Mesothelial cell of epicardium (in vitro differentiated cells): ENCODE results near the gene ZNF697. TPM values are rescaled to one million over a fixed set of nuclear protein-coding genes. Genes with fewer than 3 reads are reported as not detected.

Experiments
- DNase-seq, 2 experiments: peaks; one replicate each; pipeline ENCODE4 v3.0.0; 2021; ENCODE audit warnings: low spot score in 2 of 2; ENCODE audit not compliant: unreplicated experiment in 2 of 2
- H3K27ac Mint-ChIP-seq: 2 replicates; pipeline ENCODE4 v1.8.0; 2021; ENCODE audit warnings: mixed read lengths
- H3K27me3 Mint-ChIP-seq: 2 replicates; pipeline ENCODE4 v1.8.0; 2021; ENCODE audit warnings: low read depth, mixed read lengths
- H3K36me3 Mint-ChIP-seq: 2 replicates; pipeline ENCODE4 v1.8.0; 2021; ENCODE audit warnings: mixed read lengths
- H3K4me1 Mint-ChIP-seq: 2 replicates; pipeline ENCODE4 v1.8.0; 2021; ENCODE audit warnings: mixed read lengths
- H3K4me3 Mint-ChIP-seq: 2 replicates; pipeline ENCODE4 v1.8.0; 2021; ENCODE audit warnings: mild to moderate bottlenecking, moderate library complexity, mixed read lengths
- H3K9me3 Mint-ChIP-seq: 2 replicates; pipeline ENCODE4 v1.8.0; 2021; ENCODE audit warnings: mixed read lengths
- CTCF ChIP-seq: fragments of 200-600 bp; sonication (generic); IDR thresholded peaks from one replicate; pipeline ENCODE4 v1.5.0; 2021; ENCODE audit warnings: antibody characterized with exemption; ENCODE audit not compliant: unreplicated experiment
- total RNA-seq: library from RNA; stranded (reverse); gene quantifications from 3 replicates; pipeline ENCODE4 v1.2.1, GENCODE V29; 2021

Gene ZNF697
- total RNA-seq, 1 donor from 2014 or later: 21.8 TPM

GRCh38 chr1:119631433-119632102, 16.5 kb downstream of the ZNF697 start:
- TF ChIP-seq CTCF: no peak
- peak; percentile 42 to 66 for DNase-seq
- H3K4me1 Mint-ChIP-seq: peaks cover 49% of the 10 kb centered on the region
- H3K9me3 Mint-ChIP-seq: no peaks in the 10 kb centered on the region
- peak overlapping the region; percentile 30 for H3K27ac Mint-ChIP-seq
- no peak overlapping the region for H3K4me3 Mint-ChIP-seq
- H3K27me3 Mint-ChIP-seq: no peaks in the 10 kb centered on the region
- H3K36me3 Mint-ChIP-seq: peaks cover 7% of the 10 kb centered on the region

GRCh38 chr1:119631086-119631432, 17.0 kb downstream of the ZNF697 start:
- TF ChIP-seq CTCF: no peak
- H3K4me1 Mint-ChIP-seq: peaks cover 50% of the 10 kb centered on the region
- H3K36me3 Mint-ChIP-seq: peaks cover 7% of the 10 kb centered on the region
- no peak overlapping the region for H3K27ac Mint-ChIP-seq
- DNase-seq: no peak
- no peak overlapping the region for H3K4me3 Mint-ChIP-seq
- no peaks in the 10 kb centered on the region for H3K27me3 Mint-ChIP-seq
- H3K9me3 Mint-ChIP-seq: no peaks in the 10 kb centered on the region

- no peak for DNase-seq
- Mint-ChIP-seq H3K9me3 (no peaks in the 10 kb centered on the region), H3K27me3 (no peaks in the 10 kb centered on the region), H3K36me3 (peaks cover 31% of the 10 kb centered on the region), H3K4me1 (peaks cover 22% of the 10 kb centered on the region), H3K27ac (no peak overlapping the region), H3K4me3 (no peak overlapping the region)
- TF ChIP-seq CTCF: no peak
Measured at GRCh38 chr1:119626841-119627240, 21.2 kb downstream of the ZNF697 start.

- no peaks in the 10 kb centered on the region for H3K27me3 Mint-ChIP-seq
- peaks cover 36% of the 10 kb centered on the region for H3K36me3 Mint-ChIP-seq
- H3K4me1 Mint-ChIP-seq: peaks cover 17% of the 10 kb centered on the region
- no peak for TF ChIP-seq CTCF
- H3K4me3 Mint-ChIP-seq: no peak overlapping the region
- H3K27ac Mint-ChIP-seq: no peak overlapping the region
- no peaks in the 10 kb centered on the region for H3K9me3 Mint-ChIP-seq
- DNase-seq: no peak
Measured at GRCh38 chr1:119626011-119626545, 22.0 kb downstream of the ZNF697 start.

GRCh38 chr1:119623678-119624077, 24.4 kb downstream of the ZNF697 start:
- H3K27ac Mint-ChIP-seq: no peak overlapping the region
- no peak for DNase-seq
- H3K9me3 Mint-ChIP-seq: no peaks in the 10 kb centered on the region
- no peak for TF ChIP-seq CTCF
- peaks cover 11% of the 10 kb centered on the region for H3K4me1 Mint-ChIP-seq
- no peaks in the 10 kb centered on the region for H3K27me3 Mint-ChIP-seq
- H3K4me3 Mint-ChIP-seq: no peak overlapping the region
- peaks cover 32% of the 10 kb centered on the region for H3K36me3 Mint-ChIP-seq
